ENCODE measurements around the gene RCOR2. TPM values are rescaled to one million over a fixed set of nuclear protein-coding genes. Genes with fewer than 3 reads are reported as not detected.

Gene RCOR2
- total and polyA plus RNA-seq, 2 of the 13 experiments (the other 11 are each of a cell fraction or from before 2014, with no cell fraction given), result 8.3 to 8.5 TPM

GRCh38 chr11:63884196-63884932 lies 32.6 kb downstream of the RCOR2 start:
- peaks cover 10% of the 10 kb centered on the region for H3K79me2 ChIP-seq (ENCODE audit: insufficient read depth, low read length)
- H3K9ac ChIP-seq (ENCODE audit: insufficient read depth, low read depth, low read length), result no peak overlapping the region
- intact Hi-C loops (cut with micrococcal nuclease; ENCODE audit: unreplicated experiment), result no loop called here
- ChIA-PET CTCF (ENCODE audit: low intra/inter-chr PET ratio, low total read pairs) (no interaction called here), POLR2A (no interaction called here)
- H3K27ac ChIP-seq (ENCODE audit: extremely low read length, insufficient read depth, low read length), result no peak overlapping the region
- H3K4me1 ChIP-seq (ENCODE audit: insufficient read depth, low read length), result peaks cover 25% of the 10 kb centered on the region
- H3K4me3 ChIP-seq (replicated peaks in 1 of 3; ENCODE audit: insufficient read depth in 1 of 3, low read depth in 2 of 3, low read length in 3 of 3), result no peak overlapping the region
- in situ Hi-C loops (cut with HindIII; ENCODE audit: extremely low pct_ligation_motif_present, low pct_unique_long_range_greater_than_20kb), result no loop called here
- DNase-seq (ENCODE audit: low spot score), result no peak
- H3K4me2 ChIP-seq (ENCODE audit: low read depth, low read length), result no peak overlapping the region
- H3K9me3 ChIP-seq (ENCODE audit: low read length), result no peaks in the 10 kb centered on the region
- no peak overlapping the region for H2AFZ ChIP-seq (ENCODE audit: low read length)
- H4K20me1 ChIP-seq (ENCODE audit: insufficient read depth, low read length), result no peaks in the 10 kb centered on the region
- 100% methylated on average over 4 of the region's 4 CpGs for WGBS (ENCODE audit: low lambda C conversion rate)
- FAIRE-seq, result no peak
- no TSS peak for BruUV-seq (replicated peaks)
- H3K27me3 ChIP-seq (ENCODE audit: control insufficient read depth in 1 of 2, insufficient read depth in 2 of 2, low read length in 2 of 2), result no peaks in the 10 kb centered on the region
- TF ChIP-seq ATM (IDR thresholded peaks at IDR 0.05; ENCODE audit: borderline replicate concordance), result no peak
- TF ChIP-seq JDP2 (CRISPR knock-in tag; IDR thresholded peaks at IDR 0.05; ENCODE audit: borderline replicate concordance), result no peak
- no peak for TF ChIP-seq FIP1L1 (IDR thresholded peaks at IDR 0.05; ENCODE audit: borderline replicate concordance, insufficient read depth, low read depth, low read length)
- no peak for TF ChIP-seq ZBTB38 (CRISPR knock-in tag; IDR thresholded peaks at IDR 0.05)
- no peak for TF ChIP-seq ZC3H13 (CRISPR knock-in tag; IDR thresholded peaks at IDR 0.05)
- no peak for TF ChIP-seq HOXA5 (CRISPR knock-in tag; IDR thresholded peaks at IDR 0.05)
- TF ChIP-seq, protein P1, sequence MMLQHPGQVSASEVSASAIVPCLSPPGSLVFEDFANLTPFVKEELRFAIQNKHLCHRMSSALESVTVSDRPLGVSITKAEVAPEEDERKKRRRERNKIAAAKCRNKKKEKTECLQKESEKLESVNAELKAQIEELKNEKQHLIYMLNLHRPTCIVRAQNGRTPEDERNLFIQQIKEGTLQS (CRISPR knock-in tag; IDR thresholded peaks at IDR 0.05), result no peak
- TF ChIP-seq ZFYVE20 (CRISPR knock-in tag; IDR thresholded peaks at IDR 0.05; ENCODE audit: borderline replicate concordance, low read depth), result no peak
- no peak for TF ChIP-seq JUN (CRISPR knock-in tag; IDR thresholded peaks at IDR 0.05)
- TF ChIP-seq HDAC2 (CRISPR knock-in tag; IDR thresholded peaks at IDR 0.05), result no peak
- ATAC-seq, result no peak
- peaks cover 2 to 4% of the 10 kb centered on the region in 2 experiments; a peak in 4 of 5 replicates for H3K36me3 ChIP-seq (replicated peaks in 1 of 2; ENCODE audit: control insufficient read depth in 1 of 2, insufficient read depth in 2 of 2, low read length in 2 of 2)

All from HepG2 (cell line).